ENCODE results near the gene ATP2A2.

The ATP2A2 gene

GRCh38 chr12:110347767-110348166 is 66.7 kb downstream of the ATP2A2 start:
- DNase-seq (ENCODE audit: low read depth) = no peak
- TF ChIP-seq, protein P1, sequence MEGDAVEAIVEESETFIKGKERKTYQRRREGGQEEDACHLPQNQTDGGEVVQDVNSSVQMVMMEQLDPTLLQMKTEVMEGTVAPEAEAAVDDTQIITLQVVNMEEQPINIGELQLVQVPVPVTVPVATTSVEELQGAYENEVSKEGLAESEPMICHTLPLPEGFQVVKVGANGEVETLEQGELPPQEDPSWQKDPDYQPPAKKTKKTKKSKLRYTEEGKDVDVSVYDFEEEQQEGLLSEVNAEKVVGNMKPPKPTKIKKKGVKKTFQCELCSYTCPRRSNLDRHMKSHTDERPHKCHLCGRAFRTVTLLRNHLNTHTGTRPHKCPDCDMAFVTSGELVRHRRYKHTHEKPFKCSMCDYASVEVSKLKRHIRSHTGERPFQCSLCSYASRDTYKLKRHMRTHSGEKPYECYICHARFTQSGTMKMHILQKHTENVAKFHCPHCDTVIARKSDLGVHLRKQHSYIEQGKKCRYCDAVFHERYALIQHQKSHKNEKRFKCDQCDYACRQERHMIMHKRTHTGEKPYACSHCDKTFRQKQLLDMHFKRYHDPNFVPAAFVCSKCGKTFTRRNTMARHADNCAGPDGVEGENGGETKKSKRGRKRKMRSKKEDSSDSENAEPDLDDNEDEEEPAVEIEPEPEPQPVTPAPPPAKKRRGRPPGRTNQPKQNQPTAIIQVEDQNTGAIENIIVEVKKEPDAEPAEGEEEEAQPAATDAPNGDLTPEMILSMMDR (IDR thresholded peaks at IDR 0.05; ENCODE audit: low read depth, low read length, missing control alignments) = no peak
- no peak overlapping the region for H3K4me3 ChIP-seq (ENCODE audit: low read depth, low read length)
- in situ Hi-C loops (cut with HindIII; ENCODE audit: low sequenced_read_pairs) = no loop called here

- no peak for DNase-seq (ENCODE audit: low read depth)
- TF ChIP-seq, protein P1 (IDR thresholded peaks at IDR 0.05; ENCODE audit: low read depth, low read length, missing control alignments) = no peak
- in situ Hi-C loops (cut with HindIII; ENCODE audit: low sequenced_read_pairs) = no loop called here
- H3K4me3 ChIP-seq (ENCODE audit: low read depth, low read length) = no peak overlapping the region
Measured at GRCh38 chr12:110348431-110349059, 67.5 kb downstream of the ATP2A2 start.

DNA sequence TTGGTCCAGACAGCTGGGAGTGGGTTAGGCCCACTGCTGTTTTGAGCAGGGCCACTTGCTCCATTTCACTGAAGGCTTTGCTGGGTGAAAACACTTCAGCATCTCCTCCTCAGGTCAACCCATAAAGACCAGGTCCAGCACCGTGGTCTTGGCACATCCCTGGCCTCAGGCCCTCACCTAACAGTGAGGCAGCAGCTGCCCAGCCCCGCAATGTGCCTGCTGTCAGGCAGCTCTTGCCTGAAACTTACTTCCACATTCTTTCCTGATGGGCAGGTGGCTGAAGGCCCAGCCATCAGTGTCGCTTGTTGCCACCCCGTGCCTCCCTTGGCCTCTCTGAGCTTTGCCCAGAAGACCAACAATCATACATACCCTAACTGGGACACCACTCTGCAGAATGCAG is 68.0 kb downstream of the ATP2A2 start:
- DNase-seq (ENCODE audit: low read depth) = no peak
- H3K4me3 ChIP-seq (ENCODE audit: low read depth, low read length) = no peak overlapping the region
- in situ Hi-C loops (cut with HindIII; ENCODE audit: low sequenced_read_pairs) = no loop called here
- TF ChIP-seq, protein P1 (IDR thresholded peaks at IDR 0.05; ENCODE audit: low read depth, low read length, missing control alignments) = no peak

GRCh38 chr12:110349514-110350151 is 68.6 kb downstream of the ATP2A2 start:
- TF ChIP-seq, protein P1 (IDR thresholded peaks at IDR 0.05; ENCODE audit: low read depth, low read length, missing control alignments) = no peak
- DNase-seq (ENCODE audit: low read depth) = no peak
- no peak overlapping the region for H3K4me3 ChIP-seq (ENCODE audit: low read depth, low read length)
- in situ Hi-C loops (cut with HindIII; ENCODE audit: low sequenced_read_pairs) = no loop called here

GRCh38 chr12:110351119-110351518 is 70.1 kb downstream of the ATP2A2 start:
- in situ Hi-C loops (cut with HindIII; ENCODE audit: low sequenced_read_pairs) = no loop called here
- TF ChIP-seq, protein P1 (IDR thresholded peaks at IDR 0.05; ENCODE audit: low read depth, low read length, missing control alignments) = no peak
- DNase-seq (ENCODE audit: low read depth) = no peak
- H3K4me3 ChIP-seq (ENCODE audit: low read depth, low read length) = no peak overlapping the region

GRCh38 chr12:110352401-110352800 is 71.4 kb downstream of the ATP2A2 start:
- TF ChIP-seq, protein P1 (IDR thresholded peaks at IDR 0.05; ENCODE audit: low read depth, low read length, missing control alignments) = no peak
- H3K4me3 ChIP-seq (ENCODE audit: low read depth, low read length) = no peak overlapping the region
- no peak for DNase-seq (ENCODE audit: low read depth)
- in situ Hi-C loops (cut with HindIII; ENCODE audit: low sequenced_read_pairs) = no loop called here

Data from astrocyte of the cerebellum (primary cell).